ENCODE data around the gene GLRX.
"Not testable (repeated sequence)": the region's sequence is repeated elsewhere in the genome, so short reads cannot be mapped to it uniquely, and the experiment has no call there.

Gene GLRX

GRCh38 chr5:95825495-95825894, 3.0 kb upstream of the GLRX start:
- no peak for DNase-seq

- DNase-seq, result no peak
Measured at GRCh38 chr5:95824747-95825146, 2.2 kb upstream of the GLRX start.

GRCh38 chr5:95823738-95824609, 1.4 kb upstream of the GLRX start:
- DNase-seq, result peak; percentile 61

- no peak for DNase-seq
Measured at GRCh38 chr5:95823218-95823737, 752 bp upstream of the GLRX start.

- no peak for DNase-seq
Measured at GRCh38 chr5:95822043-95822541, 434 bp downstream of the GLRX start.

GRCh38 chr5:95821110-95822021, 1.2 kb downstream of the GLRX start:
- no peak for DNase-seq

- DNase-seq, result no peak
Measured at GRCh38 chr5:95818181-95819147, 4.1 kb downstream of the GLRX start.

GRCh38 chr5:95817430-95817829, 5.1 kb downstream of the GLRX start:
- DNase-seq, result no peak

GRCh38 chr5:95816776-95817175, 5.8 kb downstream of the GLRX start:
- DNase-seq, result no peak

GRCh38 chr5:95816341-95816740, 6.2 kb downstream of the GLRX start:
- no peak for DNase-seq

GRCh38 chr5:95815155-95815729, 7.3 kb downstream of the GLRX start:
- no peak for DNase-seq

- DNase-seq, result not testable (repeated sequence)
Measured at GRCh38 chr5:95813035-95813434, 9.5 kb downstream of the GLRX start.

- no peak for DNase-seq
Measured at GRCh38 chr5:95812074-95812471, 10.5 kb downstream of the GLRX start.

GRCh38 chr5:95811461-95812073, 11.0 kb downstream of the GLRX start:
- DNase-seq, result not testable (repeated sequence)

GRCh38 chr5:95811126-95811423, 11.5 kb downstream of the GLRX start:
- DNase-seq, result not testable (repeated sequence)

- no peak for DNase-seq
Measured at GRCh38 chr5:95810305-95811125, 12.0 kb downstream of the GLRX start.

- no peak for DNase-seq
Measured at GRCh38 chr5:95809414-95809960, 13.0 kb downstream of the GLRX start.

- DNase-seq, result peak; percentile 71
Measured at GRCh38 chr5:95808686-95809413, 13.7 kb downstream of the GLRX start.

GRCh38 chr5:95808013-95808685, 14.4 kb downstream of the GLRX start:
- no peak for DNase-seq
